HEK293T (cell line): ENCODE measurements around the gene ENPP6.

ENCODE experiments used
- ARNT ChIP-seq: fragments of 450-650 bp; IDR thresholded peaks from 2 replicates; pipeline ENCODE4 v1.6.1; 2017; ENCODE audit warnings: mild to moderate bottlenecking
- BHLHE40 ChIP-seq: fragments of 450-650 bp; IDR thresholded peaks from 2 replicates; pipeline ENCODE4 v1.6.1; 2016; ENCODE audit warnings: mild to moderate bottlenecking, moderate library complexity, borderline replicate concordance
- CTBP1 ChIP-seq: fragments of 450-650 bp; IDR thresholded peaks from 2 replicates; pipeline ENCODE4 v1.6.1; 2016; ENCODE audit warnings: borderline replicate concordance
- FOXA1 ChIP-seq: fragments of 450-650 bp; IDR thresholded peaks from 2 replicates; pipeline ENCODE4 v1.6.1; 2016; ENCODE audit warnings: mild to moderate bottlenecking
- HDGF ChIP-seq: fragments of 450-650 bp; IDR thresholded peaks from 2 replicates; pipeline ENCODE4 v1.6.1; 2017; ENCODE audit warnings: antibody characterized with exemption, borderline replicate concordance
- L3MBTL2 ChIP-seq: fragments of 450-650 bp; conservative IDR thresholded peaks from 2 replicates; pipeline ENCODE4 v1.6.1; 2016; ENCODE audit warnings: mild to moderate bottlenecking
- SP1 ChIP-seq: fragments of 450-650 bp; IDR thresholded peaks from 2 replicates; pipeline ENCODE4 v1.6.1; 2017
- TARDBP ChIP-seq: fragments of 450-650 bp; IDR thresholded peaks from 2 replicates; pipeline ENCODE4 v1.6.1; 2016
- TF ChIP-seq, protein P1 (sequence below): fragments of 450-650 bp; IDR thresholded peaks from 2 replicates; pipeline ENCODE4 v1.6.1; 2016

DNA sequence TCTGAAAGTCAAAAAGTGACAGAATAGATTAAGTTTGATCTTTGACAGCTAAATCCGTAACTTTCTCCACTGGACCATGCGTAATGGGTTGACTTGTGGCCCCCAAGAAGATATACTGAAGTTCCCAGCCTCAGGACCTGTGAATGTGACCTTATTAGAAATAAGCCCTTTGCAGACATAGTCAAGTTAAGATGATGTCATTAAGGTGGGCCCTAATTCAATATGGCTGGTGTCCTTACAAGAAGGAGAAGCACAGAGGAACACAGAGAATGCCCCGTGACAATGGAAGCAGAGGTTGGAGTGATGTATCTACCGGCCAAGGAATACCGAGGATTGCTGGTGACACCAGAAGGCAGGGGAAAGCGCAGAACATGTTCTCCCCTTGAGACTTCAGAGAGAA, 14.4 kb downstream of the ENPP6 start:
- no peak for TF ChIP-seq CTBP1
- no peak for TF ChIP-seq HDGF
- no peak for TF ChIP-seq SP1
- TF ChIP-seq, protein P1, sequence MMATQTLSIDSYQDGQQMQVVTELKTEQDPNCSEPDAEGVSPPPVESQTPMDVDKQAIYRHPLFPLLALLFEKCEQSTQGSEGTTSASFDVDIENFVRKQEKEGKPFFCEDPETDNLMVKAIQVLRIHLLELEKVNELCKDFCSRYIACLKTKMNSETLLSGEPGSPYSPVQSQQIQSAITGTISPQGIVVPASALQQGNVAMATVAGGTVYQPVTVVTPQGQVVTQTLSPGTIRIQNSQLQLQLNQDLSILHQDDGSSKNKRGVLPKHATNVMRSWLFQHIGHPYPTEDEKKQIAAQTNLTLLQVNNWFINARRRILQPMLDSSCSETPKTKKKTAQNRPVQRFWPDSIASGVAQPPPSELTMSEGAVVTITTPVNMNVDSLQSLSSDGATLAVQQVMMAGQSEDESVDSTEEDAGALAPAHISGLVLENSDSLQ: no peak
- TF ChIP-seq BHLHE40: no peak
- no peak for TF ChIP-seq L3MBTL2
- no peak for TF ChIP-seq FOXA1
- no peak for TF ChIP-seq TARDBP
- no peak for TF ChIP-seq ARNT
